IgD-negative memory B cell (primary cell): ENCODE results near the gene CNTN5. TPM values are rescaled to one million over a fixed set of nuclear protein-coding genes. Genes with fewer than 3 reads are reported as not detected.
A peak's percentile ranks its signal among the peaks of the same experiment; 100 is the strongest.

Experiments used
- H3K27ac Mint-ChIP-seq, 3 donors: one replicate each; pipeline ENCODE4 v1.8.0; 2020 to 2022; ENCODE audit warnings: mild to moderate bottlenecking in 3 of 3, mixed read lengths in 3 of 3, moderate library complexity in 1 of 3
- H3K27me3 Mint-ChIP-seq: one replicate; pipeline ENCODE4 v1.8.0; 2021; ENCODE audit warnings: mixed read lengths
- H3K36me3 Mint-ChIP-seq: one replicate; pipeline ENCODE4 v1.8.0; 2020; ENCODE audit warnings: mild to moderate bottlenecking, mixed read lengths
- H3K4me1 Mint-ChIP-seq, 3 donors: one replicate each; pipeline ENCODE4 v1.8.0; 2020 to 2022; ENCODE audit warnings: mixed read lengths in 3 of 3, mild to moderate bottlenecking in 1 of 3
- H3K4me3 Mint-ChIP-seq, 4 donors: one replicate each; pipeline ENCODE4 v1.8.0; 2020 to 2022; ENCODE audit warnings: mild to moderate bottlenecking in 4 of 4, mixed read lengths in 4 of 4, moderate library complexity in 3 of 4
- H3K9me3 Mint-ChIP-seq, 3 donors: one replicate each; pipeline ENCODE4 v1.8.0; 2020 to 2021; ENCODE audit warnings: mixed read lengths in 3 of 3, mild to moderate bottlenecking in 1 of 3
- polyA plus RNA-seq: library from polyadenylated mRNA; unstranded; fragments of 300-500 nt; fragmentation: Illumina TruSeq; gene quantifications from one replicate; pipeline ENCODE4 v1.2.3, GENCODE V29; 2021

The CNTN5 gene
- polyA plus RNA-seq, 1 donor from 2014 or later: not detected

- no peak overlapping the region for H3K4me3 Mint-ChIP-seq
- no peaks in the 10 kb centered on the region for H3K27me3 Mint-ChIP-seq
- H3K27ac Mint-ChIP-seq: no peak overlapping the region
- peaks cover under 1 to 3% (median 2%) of the 10 kb centered on the region in 3 donors for H3K9me3 Mint-ChIP-seq
- no peaks in the 10 kb centered on the region for H3K4me1 Mint-ChIP-seq
- no peaks in the 10 kb centered on the region for H3K36me3 Mint-ChIP-seq
These were observed 866.7 kb downstream of the CNTN5 start for GRCh38 chr11:99887481-99887880.

- no peak overlapping the region for H3K27ac Mint-ChIP-seq
- no peaks in the 10 kb centered on the region for H3K4me1 Mint-ChIP-seq
- no peak overlapping the region for H3K4me3 Mint-ChIP-seq
- no peaks in the 10 kb centered on the region for H3K36me3 Mint-ChIP-seq
- H3K27me3 Mint-ChIP-seq: no peaks in the 10 kb centered on the region
- peaks cover 4 to 14% (median 7%) of the 10 kb centered on the region in 3 donors for H3K9me3 Mint-ChIP-seq
These were observed 873.1 kb downstream of the CNTN5 start for GRCh38 chr11:99893811-99894210.

DNA sequence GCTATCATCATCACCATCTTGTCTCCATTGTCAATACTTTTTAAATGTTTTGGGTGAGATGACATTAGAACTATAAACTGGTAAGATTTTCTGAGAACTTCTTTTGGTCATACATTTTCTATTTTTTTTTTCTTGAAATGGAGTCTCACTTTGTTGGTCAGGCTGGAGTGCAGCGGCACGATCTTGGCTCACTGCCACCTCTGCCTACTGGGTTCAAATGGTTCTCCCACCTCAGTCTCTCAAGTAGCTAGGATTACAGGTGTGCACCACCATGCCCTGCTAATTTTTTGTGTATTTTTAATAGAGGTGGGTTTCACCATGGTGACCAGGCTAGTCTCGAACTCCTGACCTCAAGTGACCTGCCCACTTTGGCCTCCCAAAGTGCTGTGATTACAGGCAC is 880.4 kb downstream of the CNTN5 start:
- no peaks in the 10 kb centered on the region for H3K4me1 Mint-ChIP-seq
- no peak overlapping the region for H3K4me3 Mint-ChIP-seq
- no peaks in the 10 kb centered on the region for H3K27me3 Mint-ChIP-seq
- no peak overlapping the region for H3K27ac Mint-ChIP-seq
- H3K36me3 Mint-ChIP-seq: no peaks in the 10 kb centered on the region
- peaks cover 5 to 32% (median 6%) of the 10 kb centered on the region in 3 donors for H3K9me3 Mint-ChIP-seq

GRCh38 chr11:99911116-99911515 is 890.4 kb downstream of the CNTN5 start:
- Mint-ChIP-seq H3K9me3 (peaks cover 0 to under 1% (median 0%) of the 10 kb centered on the region in 3 donors), H3K4me3 (no peak overlapping the region), H3K27ac (no peak overlapping the region), H3K36me3 (no peaks in the 10 kb centered on the region), H3K27me3 (no peaks in the 10 kb centered on the region), H3K4me1 (no peaks in the 10 kb centered on the region)

GRCh38 chr11:99916078-99916477 is 895.3 kb downstream of the CNTN5 start:
- Mint-ChIP-seq H3K36me3 (no peaks in the 10 kb centered on the region), H3K4me3 (no peak overlapping the region), H3K27ac (no peak overlapping the region), H3K9me3 (peaks cover 3 to 23% (median 15%) of the 10 kb centered on the region in 3 donors), H3K4me1 (no peaks in the 10 kb centered on the region), H3K27me3 (no peaks in the 10 kb centered on the region)

DNA sequence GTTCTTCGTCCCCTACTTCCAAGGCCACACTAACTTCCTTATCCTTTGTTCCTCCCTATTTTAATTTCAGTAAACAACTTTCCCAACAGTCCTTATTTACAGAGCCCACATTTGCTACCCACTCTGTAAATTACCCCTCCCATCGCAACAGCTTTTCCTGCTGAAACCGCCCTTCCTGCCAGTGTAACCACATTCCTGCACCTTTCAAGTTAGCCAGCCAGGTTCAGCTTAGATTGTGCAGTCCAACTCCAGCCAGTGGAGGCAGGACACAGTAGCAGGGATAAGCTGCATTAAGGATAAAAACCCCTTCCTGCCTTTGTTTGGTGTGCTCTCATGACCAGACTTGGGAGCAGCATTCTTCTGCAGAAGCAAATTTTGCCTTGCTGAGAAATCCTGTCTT is 898.0 kb downstream of the CNTN5 start:
- Mint-ChIP-seq H3K9me3 (peaks cover 3 to 23% (median 21%) of the 10 kb centered on the region in 3 donors), H3K4me1 (no peaks in the 10 kb centered on the region), H3K27ac (no peak overlapping the region), H3K27me3 (no peaks in the 10 kb centered on the region), H3K36me3 (no peaks in the 10 kb centered on the region), H3K4me3 (no peak overlapping the region)

- Mint-ChIP-seq H3K27ac (peak overlapping the region in 1 of 3 donors; percentile 14), H3K36me3 (no peaks in the 10 kb centered on the region), H3K27me3 (no peaks in the 10 kb centered on the region), H3K4me3 (no peak overlapping the region), H3K4me1 (no peaks in the 10 kb centered on the region), H3K9me3 (peaks cover 3 to 25% (median 23%) of the 10 kb centered on the region in 3 donors)
These were observed 900.2 kb downstream of the CNTN5 start for GRCh38 chr11:99920956-99921355.

- H3K9me3 Mint-ChIP-seq: peaks cover 3 to 18% (median 6%) of the 10 kb centered on the region in 3 donors
- no peaks in the 10 kb centered on the region for H3K36me3 Mint-ChIP-seq
- no peaks in the 10 kb centered on the region for H3K4me1 Mint-ChIP-seq
- H3K27me3 Mint-ChIP-seq: no peaks in the 10 kb centered on the region
- H3K4me3 Mint-ChIP-seq: no peak overlapping the region
- H3K27ac Mint-ChIP-seq: no peak overlapping the region
These were observed 905.2 kb downstream of the CNTN5 start for GRCh38 chr11:99925968-99926367.

GRCh38 chr11:99932684-99933083 is 911.9 kb downstream of the CNTN5 start:
- Mint-ChIP-seq H3K36me3 (no peaks in the 10 kb centered on the region), H3K27ac (no peak overlapping the region), H3K4me1 (no peaks in the 10 kb centered on the region), H3K27me3 (no peaks in the 10 kb centered on the region), H3K9me3 (peaks cover 3 to 15% (median 11%) of the 10 kb centered on the region in 3 donors), H3K4me3 (no peak overlapping the region)

DNA sequence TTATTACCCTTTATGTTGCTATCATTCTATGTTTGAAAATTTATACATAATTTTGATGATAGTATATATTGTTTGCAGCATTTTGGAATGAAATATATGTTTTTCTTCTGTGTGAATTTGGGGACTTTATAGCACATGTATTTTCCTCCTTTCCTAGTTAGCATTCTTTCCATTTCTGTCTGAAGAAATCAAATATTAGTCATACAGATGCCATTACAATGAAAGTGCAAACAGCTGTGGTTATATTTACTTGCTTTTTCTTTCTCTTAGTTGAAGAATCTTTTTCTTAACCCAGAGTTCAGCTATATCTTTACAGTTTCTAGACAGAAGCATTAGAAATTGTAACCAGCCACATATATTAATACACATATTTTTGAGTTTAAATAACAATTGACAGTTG is 913.3 kb downstream of the CNTN5 start:
- Mint-ChIP-seq H3K36me3 (no peaks in the 10 kb centered on the region), H3K4me1 (no peaks in the 10 kb centered on the region), H3K27ac (no peak overlapping the region), H3K9me3 (peaks cover 3 to 11% (median 11%) of the 10 kb centered on the region in 3 donors), H3K27me3 (no peaks in the 10 kb centered on the region), H3K4me3 (no peak overlapping the region)

- Mint-ChIP-seq H3K27ac (no peak overlapping the region), H3K36me3 (no peaks in the 10 kb centered on the region), H3K9me3 (peaks cover under 1 to 7% (median 3%) of the 10 kb centered on the region in 3 donors), H3K27me3 (no peaks in the 10 kb centered on the region), H3K4me3 (peak overlapping the region in 1 of 4 donors; percentile 13), H3K4me1 (no peaks in the 10 kb centered on the region)
These were observed 916.6 kb downstream of the CNTN5 start for GRCh38 chr11:99937330-99937729.

GRCh38 chr11:99952816-99953215 is 932.1 kb downstream of the CNTN5 start:
- no peak overlapping the region for H3K4me3 Mint-ChIP-seq
- no peaks in the 10 kb centered on the region for H3K36me3 Mint-ChIP-seq
- no peak overlapping the region for H3K27ac Mint-ChIP-seq
- no peaks in the 10 kb centered on the region for H3K27me3 Mint-ChIP-seq
- no peaks in the 10 kb centered on the region for H3K4me1 Mint-ChIP-seq
- H3K9me3 Mint-ChIP-seq: peaks cover 0 to 11% (median 0%) of the 10 kb centered on the region in 3 donors

DNA sequence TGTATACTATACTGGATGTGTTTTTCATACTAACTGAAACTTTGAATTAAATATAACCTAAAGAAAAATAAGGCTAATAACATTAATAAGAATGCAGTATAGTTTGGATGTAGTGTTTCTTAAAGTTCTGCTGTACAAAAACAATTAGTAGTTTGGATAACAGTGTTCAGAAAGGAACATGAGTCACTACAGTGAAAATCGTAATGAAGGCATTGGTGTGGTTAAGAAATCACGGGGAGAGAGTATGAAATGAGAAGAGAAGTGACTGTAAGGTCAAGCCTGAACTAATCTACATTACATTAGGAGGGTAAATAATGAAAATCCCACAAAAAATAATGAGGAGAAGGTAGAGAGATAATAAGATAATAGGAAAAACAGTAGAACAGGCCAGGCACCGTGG is 939.8 kb downstream of the CNTN5 start:
- Mint-ChIP-seq H3K4me1 (no peaks in the 10 kb centered on the region), H3K27ac (no peak overlapping the region), H3K9me3 (peaks cover 2 to 16% (median 2%) of the 10 kb centered on the region in 3 donors), H3K4me3 (no peak overlapping the region), H3K27me3 (no peaks in the 10 kb centered on the region), H3K36me3 (no peaks in the 10 kb centered on the region)

DNA sequence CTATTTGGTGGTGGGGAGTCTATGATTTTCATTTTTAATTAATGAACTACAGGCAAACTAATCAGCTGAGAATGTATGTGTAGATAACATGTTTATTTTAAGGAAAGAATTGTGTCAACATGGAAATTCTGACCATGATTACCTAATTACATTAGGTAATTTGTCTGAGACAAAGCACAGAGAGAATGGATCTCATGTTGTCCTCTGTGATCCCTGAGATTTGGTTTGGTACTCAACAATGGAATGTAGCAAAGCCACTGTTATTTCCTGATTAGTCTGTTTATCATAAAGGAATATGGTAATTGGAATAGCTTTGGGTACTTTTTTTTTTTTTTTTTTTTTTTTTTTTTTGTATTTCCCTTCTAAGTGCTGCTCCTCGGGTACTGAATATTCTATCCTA is 947.6 kb downstream of the CNTN5 start:
- Mint-ChIP-seq H3K27ac (no peak overlapping the region), H3K27me3 (no peaks in the 10 kb centered on the region), H3K9me3 (peaks cover 0 to 6% (median 2%) of the 10 kb centered on the region in 3 donors), H3K36me3 (no peaks in the 10 kb centered on the region), H3K4me3 (no peak overlapping the region), H3K4me1 (no peaks in the 10 kb centered on the region)

GRCh38 chr11:99973993-99974392 is 953.2 kb downstream of the CNTN5 start:
- no peak overlapping the region for H3K4me3 Mint-ChIP-seq
- no peaks in the 10 kb centered on the region for H3K36me3 Mint-ChIP-seq
- no peaks in the 10 kb centered on the region for H3K27me3 Mint-ChIP-seq
- no peaks in the 10 kb centered on the region for H3K4me1 Mint-ChIP-seq
- no peak overlapping the region for H3K27ac Mint-ChIP-seq
- H3K9me3 Mint-ChIP-seq: peaks cover 0 to 8% (median 6%) of the 10 kb centered on the region in 3 donors

DNA sequence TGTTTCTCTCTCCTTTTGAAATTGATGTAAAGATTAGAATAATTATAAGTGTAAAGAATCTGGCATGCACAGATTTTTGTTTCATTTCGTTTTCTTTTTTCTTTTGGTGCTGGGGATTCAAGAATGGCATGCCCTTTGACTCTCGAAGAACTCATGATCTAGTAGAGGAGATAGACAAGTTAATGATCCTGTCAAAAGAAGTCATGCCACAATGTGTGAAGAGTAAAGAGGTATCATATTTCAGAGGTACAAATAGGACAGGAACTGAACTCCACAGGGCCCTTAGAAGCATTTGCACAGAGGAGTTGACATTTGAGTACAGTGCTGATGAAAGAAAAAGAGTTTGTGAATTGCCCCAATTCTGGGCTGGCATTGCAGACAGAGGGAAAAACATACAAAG is 958.3 kb downstream of the CNTN5 start:
- H3K9me3 Mint-ChIP-seq: peaks cover under 1 to 5% (median 5%) of the 10 kb centered on the region in 3 donors
- H3K4me3 Mint-ChIP-seq: no peak overlapping the region
- no peaks in the 10 kb centered on the region for H3K4me1 Mint-ChIP-seq

More for the DNA sequence above, 958.3 kb downstream of the CNTN5 start:
- Mint-ChIP-seq H3K36me3 (no peaks in the 10 kb centered on the region), H3K27me3 (no peaks in the 10 kb centered on the region), H3K27ac (no peak overlapping the region)
